ENCODE results near the gene ANKRD12.
A peak's percentile ranks its signal among the peaks of the same experiment; 100 is the strongest.

The ANKRD12 gene

DNA sequence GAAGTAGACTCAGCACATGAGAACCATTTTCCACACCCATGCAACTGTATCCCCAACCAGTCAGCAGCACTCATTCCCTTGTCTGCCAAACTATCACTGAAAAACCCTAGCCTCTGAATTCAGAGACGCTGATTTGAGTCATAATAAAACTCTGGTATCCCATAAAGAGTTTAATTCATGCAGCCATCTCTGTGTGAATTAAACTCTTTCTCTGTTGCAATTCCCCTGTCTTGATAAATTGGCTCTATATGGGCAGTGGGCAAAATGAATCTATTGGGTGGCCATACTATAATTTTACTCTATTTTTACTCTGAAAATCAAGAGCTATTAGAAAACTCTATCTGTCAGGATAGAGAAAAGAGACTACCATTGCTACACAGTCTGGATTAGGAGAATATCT is 157.4 kb downstream of the ANKRD12 start:
- DNase-seq (ENCODE audit: low spot score) = no peak

DNA sequence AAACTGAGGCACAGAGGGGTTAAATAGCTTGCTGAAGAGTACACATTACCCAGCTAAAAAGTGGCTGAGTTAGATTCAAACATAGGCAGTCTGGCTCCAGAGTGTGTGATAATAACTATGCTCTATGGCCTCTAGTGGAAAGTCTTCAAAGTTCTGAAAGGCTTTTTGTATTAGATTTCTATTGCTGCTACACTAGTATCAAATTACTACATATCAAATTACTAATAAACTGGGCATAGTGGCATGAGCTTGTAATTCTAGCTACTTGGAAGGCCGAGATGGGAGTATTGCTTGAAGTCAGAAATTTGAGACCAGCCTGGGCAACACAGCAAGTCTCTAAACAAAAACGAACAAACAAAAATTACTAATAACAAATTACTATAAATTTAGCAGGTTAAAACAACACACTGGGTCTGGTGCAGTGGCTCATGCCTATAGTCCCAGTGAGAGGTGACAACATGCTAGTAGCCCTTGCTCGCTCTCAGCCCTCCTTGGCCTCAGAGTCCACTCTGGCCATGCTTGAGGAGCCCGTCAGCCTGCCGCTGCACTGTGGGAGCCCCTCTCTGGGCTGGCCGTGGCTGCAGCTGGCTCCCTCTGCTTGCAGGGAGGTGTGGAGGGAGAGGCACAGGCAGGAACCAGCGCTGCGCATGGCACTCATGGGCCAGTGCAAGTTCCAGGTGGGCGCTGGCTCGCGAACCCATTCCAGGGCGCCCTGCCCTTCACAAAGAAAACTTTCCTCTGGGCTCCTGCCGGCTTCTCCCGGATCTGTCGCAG is 159.8 kb downstream of the ANKRD12 start:
- no peak for DNase-seq (ENCODE audit: low spot score)

- no peak for DNase-seq (ENCODE audit: low spot score)
Observed at GRCh38 chr18:9297007-9297393, 160.4 kb downstream of the ANKRD12 start.

DNA sequence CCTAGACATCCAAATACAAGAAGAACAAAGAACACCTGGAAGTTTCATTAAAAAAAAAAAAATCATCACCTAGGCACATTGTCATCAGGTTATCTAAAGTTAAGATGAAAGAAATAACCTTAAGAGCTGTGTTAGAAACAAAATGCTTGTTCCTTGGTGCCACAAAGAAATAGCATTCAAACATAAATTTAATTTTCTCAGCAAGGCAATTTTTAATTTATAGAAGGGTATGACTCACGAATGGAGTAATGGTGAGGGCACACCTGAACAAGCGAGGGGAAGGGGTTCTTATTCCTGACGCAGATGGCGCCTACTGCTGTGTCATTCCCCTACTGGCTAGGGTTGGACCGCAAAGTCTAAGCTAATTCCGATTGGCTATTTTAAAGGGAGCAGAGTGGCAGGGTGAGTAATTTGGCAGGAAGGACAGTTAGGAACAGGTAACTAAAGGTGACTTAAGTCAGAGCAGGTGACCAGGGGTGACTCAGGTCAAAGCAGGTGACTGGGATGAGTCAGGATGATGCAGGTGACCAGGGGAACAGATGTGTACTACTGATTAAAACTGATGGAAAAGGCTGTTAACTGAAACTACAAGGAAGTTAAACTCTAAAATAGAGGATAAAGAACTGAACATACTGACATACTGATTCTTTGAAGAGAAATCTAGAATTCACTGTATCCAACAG is 167.9 kb downstream of the ANKRD12 start:
- DNase-seq (ENCODE audit: low spot score) = no peak

GRCh38 chr18:9319333-9319732 is 182.8 kb downstream of the ANKRD12 start:
- DNase-seq (ENCODE audit: low spot score) = no peak

DNA sequence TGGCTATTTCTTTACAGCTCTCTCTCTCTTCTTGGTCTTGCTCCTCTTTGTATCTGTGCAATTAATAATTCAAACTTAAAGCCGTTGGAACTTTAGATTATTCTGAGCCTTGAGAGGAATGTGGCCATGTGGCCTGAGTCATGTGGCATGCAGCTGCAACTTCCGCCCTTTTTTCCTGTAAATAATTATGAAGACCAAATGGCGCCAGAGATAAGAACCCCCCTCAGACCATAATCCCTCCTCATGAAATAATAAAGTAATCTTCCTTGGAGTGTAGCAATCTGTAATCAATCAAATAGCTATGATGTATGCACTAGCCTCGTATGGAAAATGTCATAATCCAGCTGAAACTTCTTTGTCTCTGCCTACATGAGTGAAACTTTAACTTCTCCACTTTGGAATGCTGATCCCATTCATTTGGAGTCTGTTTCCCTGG is 184.5 kb downstream of the ANKRD12 start:
- no peak for DNase-seq (ENCODE audit: low spot score)

DNA sequence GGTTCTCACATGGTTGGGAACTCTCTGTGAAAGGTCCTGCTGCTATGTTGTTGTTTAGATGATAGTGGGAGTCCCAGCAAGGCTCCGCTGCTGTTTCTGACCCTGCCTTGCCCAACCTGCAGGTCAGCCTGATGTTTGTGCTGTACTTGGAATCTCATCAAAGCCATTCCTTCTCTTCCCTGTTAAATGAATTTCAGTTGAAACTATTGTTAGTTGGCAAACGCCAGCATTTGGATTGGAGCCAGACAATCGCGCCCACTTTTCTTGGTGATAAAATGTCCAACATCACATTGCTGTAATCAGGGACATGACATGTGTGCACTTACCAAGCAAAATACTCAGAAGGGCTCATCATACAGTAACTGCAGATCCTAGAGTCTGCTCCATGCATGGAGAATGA is 185.2 kb downstream of the ANKRD12 start:
- DNase-seq (ENCODE audit: low spot score) = no peak

DNA sequence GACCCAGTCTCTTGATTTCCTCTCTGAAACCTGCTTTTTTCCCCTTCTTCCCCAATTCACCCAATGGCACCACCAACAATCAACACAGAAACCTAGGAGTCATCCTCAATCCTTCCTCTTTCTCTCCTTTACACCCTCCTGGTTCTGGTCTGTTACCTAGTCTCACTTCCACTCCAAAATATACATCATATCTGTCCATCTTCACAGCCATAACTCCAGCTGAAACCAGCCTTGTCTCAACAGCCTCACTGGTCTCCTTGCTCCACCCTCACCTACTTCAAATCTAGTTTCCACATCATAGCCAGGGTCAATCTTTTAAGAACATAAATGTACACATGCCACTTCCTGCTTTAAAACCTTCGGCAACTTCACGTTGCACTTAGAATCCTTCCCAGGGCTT is 186.2 kb downstream of the ANKRD12 start:
- no peak for DNase-seq (ENCODE audit: low spot score)

DNA sequence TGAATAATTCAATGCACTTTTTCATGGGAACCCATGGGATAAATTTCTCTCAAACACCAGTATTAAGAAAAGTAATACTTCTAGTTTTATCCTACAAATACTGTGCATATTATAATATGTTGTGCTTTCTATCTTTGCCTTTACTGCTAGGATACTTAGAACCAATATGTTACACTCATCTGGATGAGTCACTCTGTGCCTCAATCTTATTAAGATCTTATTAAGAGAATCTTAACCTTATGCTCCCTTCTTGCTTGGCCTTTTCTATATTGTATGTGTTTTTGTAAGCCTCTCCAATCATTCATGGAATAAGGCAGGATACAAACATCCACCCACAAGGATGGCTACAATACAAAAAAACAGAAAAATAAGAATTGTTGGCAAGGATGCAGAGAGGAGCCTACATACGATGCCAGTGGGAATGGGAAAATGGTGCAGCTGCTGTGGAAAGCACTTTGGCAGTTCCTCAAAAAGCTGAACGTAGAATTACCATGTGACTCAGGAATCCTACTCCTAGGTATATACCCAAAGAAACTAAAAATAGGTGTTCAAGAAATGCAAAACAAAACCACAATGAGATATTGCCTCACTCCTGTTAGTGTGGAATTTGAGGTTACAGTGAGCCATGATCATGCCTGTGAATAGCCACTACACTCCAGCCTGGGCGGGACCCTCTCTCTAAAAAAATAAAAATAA is 187.3 kb downstream of the ANKRD12 start:
- DNase-seq (ENCODE audit: low spot score) = no peak

- no peak for DNase-seq (ENCODE audit: low spot score)
Observed at GRCh38 chr18:9325716-9326115, 189.1 kb downstream of the ANKRD12 start.

DNA sequence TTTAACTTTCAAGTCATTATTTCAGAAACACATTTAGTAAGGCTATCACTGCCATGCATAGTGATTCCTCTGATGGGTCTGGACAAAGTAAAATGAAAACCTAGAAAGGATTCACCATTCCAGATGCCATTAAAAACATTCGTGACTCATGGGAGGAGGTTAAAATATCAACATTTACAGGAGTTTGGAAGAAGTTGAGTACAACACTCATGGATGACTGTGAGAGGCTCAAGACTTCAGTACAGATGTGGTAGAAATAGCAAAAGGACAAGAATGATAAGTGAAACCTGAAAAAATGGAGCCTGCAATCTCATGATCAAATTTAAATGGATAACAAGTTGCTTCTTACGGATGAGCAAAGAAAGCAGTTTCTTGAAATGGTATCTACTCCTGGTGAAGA is 192.2 kb downstream of the ANKRD12 start:
- no peak for DNase-seq (ENCODE audit: low spot score)

- DNase-seq (ENCODE audit: low spot score) = no peak
Observed at GRCh38 chr18:9329471-9329870, 192.9 kb downstream of the ANKRD12 start.

- no peak for DNase-seq (ENCODE audit: low spot score)
Observed at GRCh38 chr18:9330419-9330818, 193.8 kb downstream of the ANKRD12 start.

- DNase-seq (ENCODE audit: low spot score) = no peak
Observed at GRCh38 chr18:9333441-9334328, 197.1 kb downstream of the ANKRD12 start.

DNA sequence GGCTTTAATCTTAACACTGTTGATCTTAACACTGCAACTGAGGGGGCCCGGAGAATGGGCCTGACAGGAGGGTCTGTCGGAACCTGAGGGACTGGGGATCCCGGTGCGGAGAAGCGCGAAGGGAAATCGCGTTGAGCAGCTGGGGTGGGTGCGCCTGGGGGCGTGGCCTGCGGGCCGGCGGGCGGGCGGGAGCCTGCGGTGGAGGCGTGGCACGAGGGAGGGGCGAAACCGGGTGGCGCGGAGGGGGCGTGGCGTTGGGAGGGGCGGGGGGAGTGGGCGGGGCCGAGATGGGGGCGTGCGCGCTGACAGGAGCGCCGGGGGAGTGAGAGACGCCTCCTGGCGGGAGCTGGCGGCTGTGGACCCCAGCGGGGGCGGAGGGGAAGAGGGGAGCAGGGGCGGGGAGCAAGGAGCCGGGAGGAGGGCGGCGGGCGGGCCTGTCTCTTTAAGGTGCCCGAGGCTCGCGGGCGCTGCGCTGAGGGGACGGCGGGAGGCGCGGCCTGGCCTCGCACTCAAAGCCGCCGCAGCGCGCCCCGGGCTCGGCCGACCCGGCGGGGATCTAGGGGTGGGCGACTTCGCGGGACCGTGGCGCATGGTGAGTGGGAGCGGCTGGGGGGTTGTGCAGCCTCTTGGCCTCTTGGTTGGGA is 197.9 kb downstream of the ANKRD12 start, which contains the start of gene TWSG1:
Gene TWSG1, plus strand, starts transcription at position 445 of the 644 bp plus-strand sequence. CDS start 2,457 bp downstream, outside the sequence.
- DNase-seq (ENCODE audit: low spot score) = peak; percentile 93

DNA sequence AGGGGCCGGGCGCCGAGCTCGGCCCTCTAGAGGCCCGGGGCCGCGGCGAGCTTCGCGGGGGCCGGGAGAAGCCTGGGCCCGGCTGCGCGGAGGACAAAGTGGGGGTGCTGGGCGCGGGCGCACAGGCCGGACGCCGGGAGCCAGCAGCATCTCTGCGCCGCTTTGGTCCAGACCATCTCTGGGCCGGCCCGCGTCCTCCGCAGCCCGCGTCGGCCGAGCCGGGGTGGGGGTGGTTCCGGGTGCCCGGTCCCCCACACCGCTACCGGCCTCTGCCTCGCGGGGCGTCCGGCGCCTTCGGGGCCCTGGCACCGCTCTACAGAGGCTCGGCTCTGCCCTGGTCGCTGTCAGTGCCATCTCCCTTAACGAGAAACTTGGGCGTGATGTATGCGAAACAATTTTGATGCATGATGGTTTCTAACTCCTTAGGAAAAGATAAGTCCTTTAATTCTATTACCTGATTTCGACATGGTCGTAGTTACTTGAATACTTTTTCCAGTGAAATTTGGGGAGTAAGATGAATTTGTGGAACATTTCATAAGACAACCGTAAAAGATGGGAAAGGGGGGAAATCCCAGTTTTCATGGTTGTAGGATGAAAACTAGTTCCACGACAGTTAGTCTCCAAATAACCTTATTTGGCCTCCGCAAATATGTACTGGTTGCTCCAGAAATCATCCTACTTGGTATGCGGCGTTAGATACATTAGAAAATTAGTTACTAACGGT is 198.6 kb downstream of the ANKRD12 start:
- peak; percentile 42 for DNase-seq (ENCODE audit: low spot score)

Data from LoVo (cell line).